Caco-2 (cell line): ENCODE data around the gene ADAM23. TPM values are rescaled to one million over a fixed set of nuclear protein-coding genes. Genes with fewer than 3 reads are reported as not detected.
A peak's percentile ranks its signal among the peaks of the same experiment; 100 is the strongest.

Experiments
- BruUV-seq: library from RNA; stranded (reverse); fragments of 400-500 nt; replicated peaks from 2 replicates; lab custom pipeline; 2021; lab: Mats Ljungman, UMichigan
- CTCF ChIA-PET: fragments of 300-600 bp; sonication (Branson Sonifier 250); formaldehyde crosslinking; loops from one replicate; lab custom pipeline; 2022; ENCODE audit warnings: antibody characterized with exemption; lab: Charles Lee
- POLR2A ChIA-PET: fragments of 300-600 bp; sonication (Branson Sonifier 250); formaldehyde crosslinking; loops from one replicate; lab custom pipeline; 2022; ENCODE audit warnings: antibody characterized with exemption; lab: Charles Lee
- DNase-seq, 2 experiments: peaks; one replicate each; pipeline versions ENCODE4 v3.0.0 to v3.0.0-alpha.2; 2020 to 2022
- H3K27me3 ChIP-seq: replicated peaks from 2 replicates; pipeline ENCODE4 v1.6.0; 2011; ENCODE audit warnings: low read length; ENCODE audit not compliant: control insufficient read depth, insufficient read depth
- H3K36me3 ChIP-seq: 2 replicates; pipeline ENCODE4 v1.5.1; 2011; ENCODE audit warnings: low read length; ENCODE audit not compliant: control insufficient read depth, insufficient read depth
- H3K4me1 ChIP-seq: fragments of 250-450 bp; sonication (Bioruptor Pico); 2 replicates; pipeline ENCODE4 v1.5.1; 2020; ENCODE audit warnings: mild to moderate bottlenecking
- H3K4me3 ChIP-seq: 2 replicates; pipeline ENCODE4 v1.5.1; 2011; ENCODE audit warnings: low read depth, mild to moderate bottlenecking, control low read depth, low read length
- H3K9me3 ChIP-seq: fragments of 250-450 bp; sonication (Bioruptor Pico); 2 replicates; pipeline ENCODE4 v1.5.1; 2020; ENCODE audit warnings: mild to moderate bottlenecking, moderate library complexity
- H3K27ac Mint-ChIP-seq: one replicate; pipeline ENCODE4 v1.8.0; 2022; ENCODE audit warnings: mixed read lengths; ENCODE audit not compliant: unreplicated experiment
- H3K27me3 Mint-ChIP-seq: one replicate; pipeline ENCODE4 v1.8.0; 2022; ENCODE audit warnings: mixed read lengths; ENCODE audit not compliant: insufficient read depth, unreplicated experiment
- H3K36me3 Mint-ChIP-seq: one replicate; pipeline ENCODE4 v1.8.0; 2022; ENCODE audit warnings: mild to moderate bottlenecking, mixed read lengths; ENCODE audit not compliant: insufficient read depth, unreplicated experiment
- H3K4me1 Mint-ChIP-seq: one replicate; pipeline ENCODE4 v1.8.0; 2022; ENCODE audit warnings: low read depth, mixed read lengths; ENCODE audit not compliant: unreplicated experiment
- H3K4me3 Mint-ChIP-seq: one replicate; pipeline ENCODE4 v1.8.0; 2022; ENCODE audit warnings: mild to moderate bottlenecking, moderate library complexity, mixed read lengths; ENCODE audit not compliant: unreplicated experiment
- H3K9me3 Mint-ChIP-seq: one replicate; pipeline ENCODE4 v1.8.0; 2022; ENCODE audit warnings: mixed read lengths; ENCODE audit not compliant: unreplicated experiment
- intact Hi-C: fragments of 100-400 bp; cut with micrococcal nuclease; formaldehyde crosslinking; loops from one replicate; pipeline ENCODE4 v1.10.0; 2022; ENCODE audit not compliant: unreplicated experiment
- total RNA-seq: library from RNA; stranded (reverse); gene quantifications from 2 replicates; pipeline ENCODE4 v1.2.3, GENCODE V29; 2022
- TF ChIP-seq, protein P1 (sequence below), 2 experiments: fragments of 200-600 bp in 1 of 2; IDR thresholded peaks; 1 replicate in 1 of 2; 2 replicates in 1 of 2; pipeline versions ENCODE4 v1.5.1 to v1.8.0; 2011 to 2022; ENCODE audit warnings: antibody characterized with exemption in 1 of 2, control low read depth in 1 of 2, inconsistent platforms in 1 of 2, low read depth in 1 of 2, low read length in 1 of 2, mild to moderate bottlenecking in 1 of 2, moderate library complexity in 1 of 2; ENCODE audit not compliant: insufficient read depth in 1 of 2, severe bottlenecking in 1 of 2, unreplicated experiment in 1 of 2

The ADAM23 gene
- total RNA-seq, 1 experiment from 2014 or later = 55.1 TPM

DNA sequence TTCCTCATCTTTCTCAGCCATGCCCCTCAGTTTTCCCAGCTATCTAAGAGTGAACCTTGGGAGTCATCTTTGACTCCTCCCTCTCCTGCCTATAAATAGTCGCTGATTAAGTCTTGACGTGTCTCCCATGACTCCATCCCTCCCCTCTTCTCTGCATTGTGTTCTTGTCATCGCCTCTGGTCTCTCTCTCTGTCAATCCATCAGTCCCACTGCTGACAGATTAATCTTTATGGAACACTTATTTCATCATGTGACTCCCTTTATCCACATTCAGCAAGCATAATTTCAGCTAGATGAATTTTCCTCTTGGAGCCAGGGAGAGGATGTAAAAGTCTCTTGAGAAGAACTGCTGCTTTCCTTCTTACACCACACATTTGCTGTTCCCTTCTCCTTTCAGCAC, 9.4 kb downstream of the ADAM23 start:
- H3K4me3 Mint-ChIP-seq = no peak overlapping the region
- ChIA-PET CTCF (no interaction called here), POLR2A (no interaction called here)
- H3K9me3 ChIP-seq = no peaks in the 10 kb centered on the region
- TF ChIP-seq, protein P1, sequence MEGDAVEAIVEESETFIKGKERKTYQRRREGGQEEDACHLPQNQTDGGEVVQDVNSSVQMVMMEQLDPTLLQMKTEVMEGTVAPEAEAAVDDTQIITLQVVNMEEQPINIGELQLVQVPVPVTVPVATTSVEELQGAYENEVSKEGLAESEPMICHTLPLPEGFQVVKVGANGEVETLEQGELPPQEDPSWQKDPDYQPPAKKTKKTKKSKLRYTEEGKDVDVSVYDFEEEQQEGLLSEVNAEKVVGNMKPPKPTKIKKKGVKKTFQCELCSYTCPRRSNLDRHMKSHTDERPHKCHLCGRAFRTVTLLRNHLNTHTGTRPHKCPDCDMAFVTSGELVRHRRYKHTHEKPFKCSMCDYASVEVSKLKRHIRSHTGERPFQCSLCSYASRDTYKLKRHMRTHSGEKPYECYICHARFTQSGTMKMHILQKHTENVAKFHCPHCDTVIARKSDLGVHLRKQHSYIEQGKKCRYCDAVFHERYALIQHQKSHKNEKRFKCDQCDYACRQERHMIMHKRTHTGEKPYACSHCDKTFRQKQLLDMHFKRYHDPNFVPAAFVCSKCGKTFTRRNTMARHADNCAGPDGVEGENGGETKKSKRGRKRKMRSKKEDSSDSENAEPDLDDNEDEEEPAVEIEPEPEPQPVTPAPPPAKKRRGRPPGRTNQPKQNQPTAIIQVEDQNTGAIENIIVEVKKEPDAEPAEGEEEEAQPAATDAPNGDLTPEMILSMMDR (IDR thresholded peaks at IDR 0.05; ENCODE audit: insufficient read depth in 1 of 2, low read depth in 1 of 2, low read length in 1 of 2, severe bottlenecking in 1 of 2, unreplicated experiment in 1 of 2) = no peak
- H3K4me1 ChIP-seq = peaks cover 46% of the 10 kb centered on the region
- H3K27me3 Mint-ChIP-seq = no peaks in the 10 kb centered on the region
- H3K36me3 Mint-ChIP-seq = peaks cover 27% of the 10 kb centered on the region
- peaks cover 36% of the 10 kb centered on the region for H3K4me1 Mint-ChIP-seq
- no peak for DNase-seq
- intact Hi-C loops = no loop called here
- H3K27me3 ChIP-seq = no peaks in the 10 kb centered on the region
- no peak overlapping the region for H3K4me3 ChIP-seq
- no TSS peak for BruUV-seq
- H3K36me3 ChIP-seq = 0 out of 2 replicates have a peak, but pooled peaks cover 2% of the 10 kb centered on the region
- peaks cover 7% of the 10 kb centered on the region for H3K9me3 Mint-ChIP-seq
- no peak overlapping the region for H3K27ac Mint-ChIP-seq

DNA sequence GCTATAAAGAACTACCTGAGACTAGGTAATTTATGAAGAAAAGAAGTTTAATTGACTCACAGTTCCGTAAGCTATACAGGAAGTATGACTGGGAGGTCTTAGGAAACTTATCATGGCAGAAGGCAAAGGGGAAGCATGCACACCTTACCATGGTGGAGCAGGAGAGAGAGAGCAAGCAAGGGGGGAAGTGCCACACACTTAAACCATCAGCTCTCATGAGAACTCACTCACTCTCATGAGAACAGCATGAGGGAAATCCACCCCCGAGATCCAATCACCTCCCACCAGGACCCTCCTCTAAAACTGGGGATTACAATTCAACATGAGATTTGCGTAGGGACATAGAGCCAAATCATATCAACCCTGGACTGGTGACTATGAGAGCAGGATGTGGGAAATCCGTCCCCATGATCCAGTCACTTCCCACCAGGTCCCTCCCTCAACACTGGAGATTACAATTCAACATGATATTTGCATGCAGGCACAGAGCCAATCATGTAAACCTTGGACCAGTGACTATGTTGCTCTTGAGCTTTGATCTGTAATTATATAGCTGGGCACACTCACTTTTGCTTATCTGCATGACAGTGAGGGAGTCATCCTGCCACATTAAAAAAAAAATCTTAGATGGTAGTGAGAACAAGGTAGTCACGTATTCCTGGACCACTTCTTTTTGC, 12.9 kb downstream of the ADAM23 start:
- Mint-ChIP-seq H3K27me3 (no peaks in the 10 kb centered on the region), H3K9me3 (peaks cover 10% of the 10 kb centered on the region), H3K4me1 (peaks cover 25% of the 10 kb centered on the region), H3K27ac (peak overlapping the region; percentile 40), H3K4me3 (no peak overlapping the region), H3K36me3 (peaks cover 26% of the 10 kb centered on the region)
- ChIA-PET CTCF (no interaction called here), POLR2A (interaction anchor here (0.7 kb wide), 1 partner anchor 94 kb away, joined by 3 read pairs; no protein-coding TSS in a partner anchor)
- TF ChIP-seq, protein P1 (IDR thresholded peaks at IDR 0.05; ENCODE audit: insufficient read depth in 1 of 2, low read depth in 1 of 2, low read length in 1 of 2, severe bottlenecking in 1 of 2, unreplicated experiment in 1 of 2) = no peak
- no peak for DNase-seq
- no peak overlapping the region for H3K4me3 ChIP-seq
- no peaks in the 10 kb centered on the region for H3K9me3 ChIP-seq
- no TSS peak for BruUV-seq
- intact Hi-C loops = no loop called here
- peaks cover 2% of the 10 kb centered on the region; the same call in 1 of the 2 replicates for H3K36me3 ChIP-seq
- H3K27me3 ChIP-seq = no peaks in the 10 kb centered on the region
- peaks cover 39% of the 10 kb centered on the region for H3K4me1 ChIP-seq

GRCh38 chr2:206457188-206457634, 13.9 kb downstream of the ADAM23 start:
- no peak for DNase-seq
- H3K27me3 Mint-ChIP-seq = no peaks in the 10 kb centered on the region
- ChIA-PET CTCF (no interaction called here), POLR2A (interaction anchor here (0.7 kb wide), 1 partner anchor 93 kb away, joined by 3 read pairs; no protein-coding TSS in a partner anchor)
- peaks cover 39% of the 10 kb centered on the region for H3K4me1 ChIP-seq
- peaks cover 25% of the 10 kb centered on the region for H3K4me1 Mint-ChIP-seq
- H3K4me3 Mint-ChIP-seq = no peak overlapping the region
- peaks cover 26% of the 10 kb centered on the region for H3K36me3 Mint-ChIP-seq
- BruUV-seq = no TSS peak
- no peaks in the 10 kb centered on the region for H3K27me3 ChIP-seq
- TF ChIP-seq, protein P1 (IDR thresholded peaks at IDR 0.05; ENCODE audit: insufficient read depth in 1 of 2, low read depth in 1 of 2, low read length in 1 of 2, severe bottlenecking in 1 of 2, unreplicated experiment in 1 of 2) = no peak
- intact Hi-C loops = no loop called here
- H3K9me3 ChIP-seq = no peaks in the 10 kb centered on the region
- peak overlapping the region; percentile 16 for H3K27ac Mint-ChIP-seq
- no peak overlapping the region for H3K4me3 ChIP-seq
- peaks cover 2% of the 10 kb centered on the region; the same call in 1 of the 2 replicates for H3K36me3 ChIP-seq
- H3K9me3 Mint-ChIP-seq = peaks cover 10% of the 10 kb centered on the region
